Activated naive CD4-positive, alpha-beta T cell treated with anti-CD3 and anti-CD28 coated beads, Interleukin-2, amount 50 U/mL, for 24 hours (primary cell): ENCODE measurements around the gene AKAP12.

Experiments used
- H3K27ac Mint-ChIP-seq: one replicate; pipeline ENCODE4 v1.8.0; 2021; ENCODE audit warnings: mild to moderate bottlenecking, mixed read lengths
- H3K27me3 Mint-ChIP-seq: one replicate; pipeline ENCODE4 v1.8.0; 2021; ENCODE audit warnings: mixed read lengths
- H3K36me3 Mint-ChIP-seq: one replicate; pipeline ENCODE4 v1.8.0; 2021; ENCODE audit warnings: mixed read lengths
- H3K4me1 Mint-ChIP-seq: one replicate; pipeline ENCODE4 v1.8.0; 2021; ENCODE audit warnings: mixed read lengths
- H3K4me3 Mint-ChIP-seq: one replicate; pipeline ENCODE4 v1.8.0; 2021; ENCODE audit warnings: mild to moderate bottlenecking, mixed read lengths
- H3K9me3 Mint-ChIP-seq: one replicate; pipeline ENCODE4 v1.8.0; 2021; ENCODE audit warnings: mixed read lengths

Gene AKAP12

GRCh38 chr6:151239603-151240035 lies at the start of gene AKAP12:
TSS of gene AKAP12 (plus strand) at chr6:151239967. CDS start at chr6:151240563, 596 bp downstream.
- Mint-ChIP-seq H3K9me3 (no peaks in the 10 kb centered on the region), H3K27me3 (peaks cover 42% of the 10 kb centered on the region), H3K4me1 (peaks cover 4% of the 10 kb centered on the region), H3K4me3 (peak within 1 kb of the TSS; percentile 68), H3K36me3 (no peaks in the 10 kb centered on the region), H3K27ac (no peak within 1 kb of the TSS)

- Mint-ChIP-seq H3K9me3 (no peaks in the 10 kb centered on the region), H3K4me3 (no peak overlapping the region), H3K36me3 (no peaks in the 10 kb centered on the region), H3K4me1 (no peaks in the 10 kb centered on the region), H3K27me3 (no peaks in the 10 kb centered on the region), H3K27ac (no peak overlapping the region)
These were observed 48.2 kb upstream of the AKAP12 start for GRCh38 chr6:151191527-151191926.

- H3K9me3 Mint-ChIP-seq, result no peaks in the 10 kb centered on the region
These were observed 43.2 kb upstream of the AKAP12 start for GRCh38 chr6:151196555-151196954.

GRCh38 chr6:151197556-151197955 lies 42.2 kb upstream of the AKAP12 start:
- Mint-ChIP-seq H3K4me1 (no peaks in the 10 kb centered on the region), H3K4me3 (no peak overlapping the region), H3K27me3 (no peaks in the 10 kb centered on the region), H3K27ac (no peak overlapping the region), H3K9me3 (no peaks in the 10 kb centered on the region), H3K36me3 (no peaks in the 10 kb centered on the region)

More at GRCh38 chr6:151196555-151196954, 43.2 kb upstream of the AKAP12 start:
- H3K27me3 Mint-ChIP-seq, result no peaks in the 10 kb centered on the region
- no peaks in the 10 kb centered on the region for H3K36me3 Mint-ChIP-seq
- no peaks in the 10 kb centered on the region for H3K4me1 Mint-ChIP-seq
- no peak overlapping the region for H3K4me3 Mint-ChIP-seq
- no peak overlapping the region for H3K27ac Mint-ChIP-seq

GRCh38 chr6:151199991-151200390 lies 39.8 kb upstream of the AKAP12 start:
- Mint-ChIP-seq H3K9me3 (peaks cover 7% of the 10 kb centered on the region), H3K36me3 (no peaks in the 10 kb centered on the region), H3K4me3 (no peak overlapping the region), H3K27ac (no peak overlapping the region), H3K27me3 (no peaks in the 10 kb centered on the region), H3K4me1 (no peaks in the 10 kb centered on the region)

- Mint-ChIP-seq H3K4me1 (no peaks in the 10 kb centered on the region), H3K27ac (no peak overlapping the region), H3K4me3 (no peak overlapping the region), H3K36me3 (no peaks in the 10 kb centered on the region), H3K27me3 (peaks cover 5% of the 10 kb centered on the region), H3K9me3 (peaks cover 7% of the 10 kb centered on the region)
These were observed 33.8 kb upstream of the AKAP12 start for GRCh38 chr6:151205721-151206600.

GRCh38 chr6:151207674-151208073 lies 32.1 kb upstream of the AKAP12 start:
- Mint-ChIP-seq H3K4me3 (no peak overlapping the region), H3K27ac (no peak overlapping the region), H3K9me3 (peaks cover 12% of the 10 kb centered on the region), H3K4me1 (no peaks in the 10 kb centered on the region), H3K36me3 (no peaks in the 10 kb centered on the region), H3K27me3 (peaks cover 9% of the 10 kb centered on the region)

- H3K4me3 Mint-ChIP-seq, result no peak overlapping the region
- H3K4me1 Mint-ChIP-seq, result no peaks in the 10 kb centered on the region
- no peak overlapping the region for H3K27ac Mint-ChIP-seq
- H3K27me3 Mint-ChIP-seq, result peaks cover 9% of the 10 kb centered on the region
- H3K36me3 Mint-ChIP-seq, result no peaks in the 10 kb centered on the region
- H3K9me3 Mint-ChIP-seq, result peaks cover 5% of the 10 kb centered on the region
These were observed 30.5 kb upstream of the AKAP12 start for GRCh38 chr6:151209071-151209831.

GRCh38 chr6:151211075-151211474 lies 28.7 kb upstream of the AKAP12 start:
- peaks cover 9% of the 10 kb centered on the region for H3K27me3 Mint-ChIP-seq
- H3K4me3 Mint-ChIP-seq, result no peak overlapping the region
- H3K4me1 Mint-ChIP-seq, result no peaks in the 10 kb centered on the region
- H3K27ac Mint-ChIP-seq, result no peak overlapping the region
- no peaks in the 10 kb centered on the region for H3K36me3 Mint-ChIP-seq
- H3K9me3 Mint-ChIP-seq, result peaks cover 5% of the 10 kb centered on the region

GRCh38 chr6:151213352-151213751 lies 26.4 kb upstream of the AKAP12 start:
- H3K36me3 Mint-ChIP-seq, result no peaks in the 10 kb centered on the region
- H3K27ac Mint-ChIP-seq, result no peak overlapping the region
- H3K4me3 Mint-ChIP-seq, result no peak overlapping the region
- H3K9me3 Mint-ChIP-seq, result peaks cover 5% of the 10 kb centered on the region
- peaks cover 11% of the 10 kb centered on the region for H3K27me3 Mint-ChIP-seq
- no peaks in the 10 kb centered on the region for H3K4me1 Mint-ChIP-seq

GRCh38 chr6:151215999-151216398 lies 23.8 kb upstream of the AKAP12 start:
- H3K4me3 Mint-ChIP-seq, result no peak overlapping the region
- H3K27ac Mint-ChIP-seq, result no peak overlapping the region
- peaks cover 6% of the 10 kb centered on the region for H3K27me3 Mint-ChIP-seq
- peaks cover 5% of the 10 kb centered on the region for H3K9me3 Mint-ChIP-seq
- H3K36me3 Mint-ChIP-seq, result no peaks in the 10 kb centered on the region
- H3K4me1 Mint-ChIP-seq, result no peaks in the 10 kb centered on the region

- no peaks in the 10 kb centered on the region for H3K9me3 Mint-ChIP-seq
- H3K27ac Mint-ChIP-seq, result no peak overlapping the region
- H3K4me3 Mint-ChIP-seq, result no peak overlapping the region
- no peaks in the 10 kb centered on the region for H3K4me1 Mint-ChIP-seq
- H3K27me3 Mint-ChIP-seq, result peaks cover 2% of the 10 kb centered on the region
- no peaks in the 10 kb centered on the region for H3K36me3 Mint-ChIP-seq
These were observed 23.0 kb upstream of the AKAP12 start for GRCh38 chr6:151216804-151217203.

- Mint-ChIP-seq H3K9me3 (no peaks in the 10 kb centered on the region), H3K36me3 (no peaks in the 10 kb centered on the region), H3K27me3 (peaks cover 2% of the 10 kb centered on the region), H3K4me1 (no peaks in the 10 kb centered on the region), H3K27ac (no peak overlapping the region), H3K4me3 (no peak overlapping the region)
These were observed 20.6 kb upstream of the AKAP12 start for GRCh38 chr6:151219192-151219591.

GRCh38 chr6:151224076-151224475 lies 15.7 kb upstream of the AKAP12 start:
- no peaks in the 10 kb centered on the region for H3K9me3 Mint-ChIP-seq
- no peak overlapping the region for H3K27ac Mint-ChIP-seq
- no peaks in the 10 kb centered on the region for H3K36me3 Mint-ChIP-seq
- H3K4me3 Mint-ChIP-seq, result no peak overlapping the region
- no peaks in the 10 kb centered on the region for H3K4me1 Mint-ChIP-seq
- no peaks in the 10 kb centered on the region for H3K27me3 Mint-ChIP-seq

GRCh38 chr6:151225919-151226318 lies 13.8 kb upstream of the AKAP12 start:
- no peaks in the 10 kb centered on the region for H3K9me3 Mint-ChIP-seq
- H3K4me3 Mint-ChIP-seq, result no peak overlapping the region
- no peak overlapping the region for H3K27ac Mint-ChIP-seq
- no peaks in the 10 kb centered on the region for H3K36me3 Mint-ChIP-seq
- H3K4me1 Mint-ChIP-seq, result no peaks in the 10 kb centered on the region
- H3K27me3 Mint-ChIP-seq, result peaks cover 1% of the 10 kb centered on the region

GRCh38 chr6:151228788-151229400 lies 10.9 kb upstream of the AKAP12 start:
- peaks cover 1% of the 10 kb centered on the region for H3K27me3 Mint-ChIP-seq
- no peak overlapping the region for H3K4me3 Mint-ChIP-seq
- H3K27ac Mint-ChIP-seq, result no peak overlapping the region
- H3K9me3 Mint-ChIP-seq, result no peaks in the 10 kb centered on the region
- H3K4me1 Mint-ChIP-seq, result no peaks in the 10 kb centered on the region
- H3K36me3 Mint-ChIP-seq, result no peaks in the 10 kb centered on the region
